ENCODE results near the gene SLC25A21.

SLC25A21 gene

GRCh38 chr14:36672095-36672494, 500.3 kb downstream of the SLC25A21 start:
- TF ChIP-seq TEAD4 (IDR thresholded peaks at IDR 0.05) (no peak), YY1 (IDR thresholded peaks at IDR 0.05; ENCODE audit: low read depth) (no peak), EP300 (IDR thresholded peaks at IDR 0.05; ENCODE audit: borderline replicate concordance) (no peak), USF1 (IDR thresholded peaks at IDR 0.05) (no peak), CEBPB (IDR thresholded peaks at IDR 0.05) (no peak), CREB1 (IDR thresholded peaks at IDR 0.05; ENCODE audit: low read depth) (no peak), FOXM1 (IDR thresholded peaks at IDR 0.05; ENCODE audit: borderline replicate concordance, low read depth) (no peak), NFIC (IDR thresholded peaks at IDR 0.05) (no peak), TCF12 (IDR thresholded peaks at IDR 0.05; ENCODE audit: low read depth) (no peak)
- TF ChIP-seq, protein P1, sequence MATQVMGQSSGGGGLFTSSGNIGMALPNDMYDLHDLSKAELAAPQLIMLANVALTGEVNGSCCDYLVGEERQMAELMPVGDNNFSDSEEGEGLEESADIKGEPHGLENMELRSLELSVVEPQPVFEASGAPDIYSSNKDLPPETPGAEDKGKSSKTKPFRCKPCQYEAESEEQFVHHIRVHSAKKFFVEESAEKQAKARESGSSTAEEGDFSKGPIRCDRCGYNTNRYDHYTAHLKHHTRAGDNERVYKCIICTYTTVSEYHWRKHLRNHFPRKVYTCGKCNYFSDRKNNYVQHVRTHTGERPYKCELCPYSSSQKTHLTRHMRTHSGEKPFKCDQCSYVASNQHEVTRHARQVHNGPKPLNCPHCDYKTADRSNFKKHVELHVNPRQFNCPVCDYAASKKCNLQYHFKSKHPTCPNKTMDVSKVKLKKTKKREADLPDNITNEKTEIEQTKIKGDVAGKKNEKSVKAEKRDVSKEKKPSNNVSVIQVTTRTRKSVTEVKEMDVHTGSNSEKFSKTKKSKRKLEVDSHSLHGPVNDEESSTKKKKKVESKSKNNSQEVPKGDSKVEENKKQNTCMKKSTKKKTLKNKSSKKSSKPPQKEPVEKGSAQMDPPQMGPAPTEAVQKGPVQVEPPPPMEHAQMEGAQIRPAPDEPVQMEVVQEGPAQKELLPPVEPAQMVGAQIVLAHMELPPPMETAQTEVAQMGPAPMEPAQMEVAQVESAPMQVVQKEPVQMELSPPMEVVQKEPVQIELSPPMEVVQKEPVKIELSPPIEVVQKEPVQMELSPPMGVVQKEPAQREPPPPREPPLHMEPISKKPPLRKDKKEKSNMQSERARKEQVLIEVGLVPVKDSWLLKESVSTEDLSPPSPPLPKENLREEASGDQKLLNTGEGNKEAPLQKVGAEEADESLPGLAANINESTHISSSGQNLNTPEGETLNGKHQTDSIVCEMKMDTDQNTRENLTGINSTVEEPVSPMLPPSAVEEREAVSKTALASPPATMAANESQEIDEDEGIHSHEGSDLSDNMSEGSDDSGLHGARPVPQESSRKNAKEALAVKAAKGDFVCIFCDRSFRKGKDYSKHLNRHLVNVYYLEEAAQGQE (IDR thresholded peaks at IDR 0.05; ENCODE audit: low read depth): no peak

- TF ChIP-seq TAF1 (IDR thresholded peaks at IDR 0.05; ENCODE audit: low read depth): no peak
- no peak for TF ChIP-seq YY1 (IDR thresholded peaks at IDR 0.05; ENCODE audit: low read depth)
- no peak for TF ChIP-seq NFIC (IDR thresholded peaks at IDR 0.05)
Measured at GRCh38 chr14:36671149-36671548, 501.3 kb downstream of the SLC25A21 start.

DNA sequence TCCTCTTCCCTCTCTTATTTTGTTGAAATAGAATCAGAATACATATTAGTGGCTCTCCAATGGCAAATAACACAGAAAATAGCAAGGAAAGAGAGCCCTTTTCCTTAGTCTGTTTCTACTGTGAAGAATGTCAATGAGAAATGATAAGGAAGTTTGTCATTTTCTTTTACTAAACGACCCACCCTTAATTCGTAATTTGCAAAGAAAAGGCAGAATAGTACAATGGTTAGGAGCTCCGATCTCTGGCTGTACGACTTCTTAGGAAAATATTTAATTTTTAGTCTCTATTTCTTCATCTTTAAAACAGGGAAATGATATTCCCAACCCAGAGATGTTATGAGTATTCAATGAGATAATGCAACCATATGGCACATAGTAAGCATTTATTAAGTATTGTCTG, 504.7 kb downstream of the SLC25A21 start:
- TF ChIP-seq MAX (IDR thresholded peaks at IDR 0.05): no peak
- no peak for TF ChIP-seq EP300 (IDR thresholded peaks at IDR 0.05; ENCODE audit: borderline replicate concordance)
- TF ChIP-seq CEBPB (IDR thresholded peaks at IDR 0.05): no peak
- TF ChIP-seq FOXM1 (IDR thresholded peaks at IDR 0.05; ENCODE audit: borderline replicate concordance, low read depth): no peak
- no peak for TF ChIP-seq YY1 (IDR thresholded peaks at IDR 0.05; ENCODE audit: low read depth)
- TF ChIP-seq EGR1 (IDR thresholded peaks at IDR 0.05): no peak
- TF ChIP-seq RAD21 (IDR thresholded peaks at IDR 0.05; ENCODE audit: low read depth): no peak
- no peak for TF ChIP-seq TCF12 (IDR thresholded peaks at IDR 0.05; ENCODE audit: low read depth)
- TF ChIP-seq NFIC (IDR thresholded peaks at IDR 0.05): no peak
- TF ChIP-seq ZBTB7A (IDR thresholded peaks at IDR 0.05; ENCODE audit: low read depth): no peak
- TF ChIP-seq TAF1 (IDR thresholded peaks at IDR 0.05; ENCODE audit: low read depth): no peak
- TF ChIP-seq, protein P1 (IDR thresholded peaks at IDR 0.05; ENCODE audit: low read depth): no peak
- TF ChIP-seq TEAD4 (IDR thresholded peaks at IDR 0.05): no peak
- no peak for TF ChIP-seq USF1 (IDR thresholded peaks at IDR 0.05)
- TF ChIP-seq CREB1 (IDR thresholded peaks at IDR 0.05; ENCODE audit: low read depth): no peak

DNA sequence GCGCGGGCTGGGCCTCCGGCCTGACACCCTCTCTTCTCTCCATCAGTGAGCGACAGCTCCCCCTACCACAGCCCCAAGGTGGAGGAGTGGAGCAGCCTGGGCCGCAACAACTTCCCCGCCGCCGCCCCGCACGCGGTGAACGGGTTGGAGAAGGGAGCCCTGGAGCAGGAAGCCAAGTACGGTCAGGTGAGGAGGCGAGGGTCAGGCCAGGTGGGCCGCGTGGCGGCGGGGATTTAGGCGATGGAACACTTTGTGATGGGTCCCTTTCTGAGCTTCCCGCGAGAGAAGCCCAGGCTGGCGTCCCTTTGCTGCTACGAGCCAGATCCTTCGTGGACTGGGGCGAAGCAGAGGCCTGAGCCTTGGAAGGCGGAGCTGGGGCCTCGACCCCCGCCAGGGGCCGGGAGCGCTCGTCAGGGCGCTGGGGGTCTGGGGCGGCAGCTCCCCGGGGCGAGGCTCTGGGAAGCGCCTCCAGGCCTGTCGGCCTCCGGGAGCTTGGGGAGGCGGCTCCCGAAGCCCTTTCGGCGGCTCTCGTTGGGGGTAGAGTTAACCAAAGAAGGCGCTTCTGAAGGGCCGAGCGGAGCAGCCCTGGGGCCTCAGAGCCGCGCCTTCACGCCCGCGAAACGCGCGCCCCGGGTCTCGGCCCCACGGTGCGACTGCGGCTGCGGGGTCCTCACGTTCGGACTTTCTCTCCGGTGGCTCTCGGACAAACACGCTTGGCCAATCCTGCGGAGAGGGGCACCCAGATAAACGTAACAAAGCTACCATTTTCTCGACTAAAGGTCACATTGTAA, 505.8 kb downstream of the SLC25A21 start:
- TF ChIP-seq ZBTB7A (IDR thresholded peaks at IDR 0.05; ENCODE audit: low read depth) (no peak), FOXM1 (IDR thresholded peaks at IDR 0.05; ENCODE audit: borderline replicate concordance, low read depth) (no peak), USF1 (IDR thresholded peaks at IDR 0.05) (no peak), TAF1 (IDR thresholded peaks at IDR 0.05; ENCODE audit: low read depth) (no peak), CEBPB (IDR thresholded peaks at IDR 0.05) (no peak), RAD21 (IDR thresholded peaks at IDR 0.05; ENCODE audit: low read depth) (no peak), YY1 (IDR thresholded peaks at IDR 0.05; ENCODE audit: low read depth) (no peak), MAX (IDR thresholded peaks at IDR 0.05) (no peak), TCF12 (IDR thresholded peaks at IDR 0.05; ENCODE audit: low read depth) (no peak), TEAD4 (IDR thresholded peaks at IDR 0.05) (no peak), CREB1 (IDR thresholded peaks at IDR 0.05; ENCODE audit: low read depth) (no peak)
- TF ChIP-seq, protein P1 (IDR thresholded peaks at IDR 0.05; ENCODE audit: low read depth): no peak
